ENCODE data around the gene EZH2. TPM values are rescaled to one million over a fixed set of nuclear protein-coding genes. Genes with fewer than 3 reads are reported as not detected.

The EZH2 gene
- 10 to 100 TPM; 31.4 to 48.5 (median 40.6) TPM for polyA plus RNA-seq (ENCODE audit: insufficient read length in 4 of 4)

GRCh38 chr7:148884049-148884298 lies at the start of gene EZH2:
TSS of gene EZH2 (minus strand) at chr7:148884291. CDS start at chr7:148847298, 36,993 bp downstream.
- no peak for DNase-seq (ENCODE audit: low read depth in 4 of 4, low spot score in 3 of 4)

- DNase-seq (ENCODE audit: low read depth in 4 of 4, low spot score in 3 of 4) = no peak
Measured at GRCh38 chr7:148931470-148931869, 47.4 kb upstream of the EZH2 start.

GRCh38 chr7:148930335-148930734 lies 46.2 kb upstream of the EZH2 start:
- DNase-seq (ENCODE audit: low read depth in 4 of 4, low spot score in 3 of 4) = no peak

GRCh38 chr7:148929176-148929575 lies 45.1 kb upstream of the EZH2 start:
- DNase-seq (ENCODE audit: low read depth in 4 of 4, low spot score in 3 of 4) = no peak

- no peak for DNase-seq (ENCODE audit: low read depth in 4 of 4, low spot score in 3 of 4)
Measured at GRCh38 chr7:148927123-148928045, 43.3 kb upstream of the EZH2 start.

- no peak for DNase-seq (ENCODE audit: low read depth in 4 of 4, low spot score in 3 of 4)
Measured at GRCh38 chr7:148925836-148926235, 41.7 kb upstream of the EZH2 start.

- no peak for DNase-seq (ENCODE audit: low read depth in 4 of 4, low spot score in 3 of 4)
Measured at GRCh38 chr7:148924011-148924410, 39.9 kb upstream of the EZH2 start.

- DNase-seq (ENCODE audit: low read depth in 4 of 4, low spot score in 3 of 4) = no peak
Measured at GRCh38 chr7:148921806-148922205, 37.7 kb upstream of the EZH2 start.

- no peak for DNase-seq (ENCODE audit: low read depth in 4 of 4, low spot score in 3 of 4)
Measured at GRCh38 chr7:148921189-148921588, 37.1 kb upstream of the EZH2 start.

- no peak for DNase-seq (ENCODE audit: low read depth in 4 of 4, low spot score in 3 of 4)
Measured at GRCh38 chr7:148919859-148920258, 35.8 kb upstream of the EZH2 start.

- no peak for DNase-seq (ENCODE audit: low read depth in 4 of 4, low spot score in 3 of 4)
Measured at GRCh38 chr7:148918058-148918596, 34.0 kb upstream of the EZH2 start.

- peak in 3 of 4 donors; percentile 18 to 35 (median 22) for DNase-seq (ENCODE audit: low read depth in 4 of 4, low spot score in 3 of 4)
Measured at GRCh38 chr7:148916186-148916585, 32.1 kb upstream of the EZH2 start.

GRCh38 chr7:148915211-148915610 lies 31.1 kb upstream of the EZH2 start:
- DNase-seq (ENCODE audit: low read depth in 4 of 4, low spot score in 3 of 4) = no peak

- DNase-seq (ENCODE audit: low read depth in 4 of 4, low spot score in 3 of 4) = no peak
Measured at GRCh38 chr7:148914208-148914777, 30.2 kb upstream of the EZH2 start.

GRCh38 chr7:148912758-148913541 lies 28.9 kb upstream of the EZH2 start:
- no peak for DNase-seq (ENCODE audit: low read depth in 4 of 4, low spot score in 3 of 4)

- DNase-seq (ENCODE audit: low read depth in 4 of 4, low spot score in 3 of 4) = no peak
Measured at GRCh38 chr7:148912151-148912550, 28.1 kb upstream of the EZH2 start.

- no peak for DNase-seq (ENCODE audit: low read depth in 4 of 4, low spot score in 3 of 4)
Measured at GRCh38 chr7:148911626-148912025, 27.5 kb upstream of the EZH2 start.

- DNase-seq (ENCODE audit: low read depth in 4 of 4, low spot score in 3 of 4) = no peak
Measured at GRCh38 chr7:148909568-148909967, 25.5 kb upstream of the EZH2 start.

GRCh38 chr7:148906707-148907498 lies 22.8 kb upstream of the EZH2 start:
- no peak for DNase-seq (ENCODE audit: low read depth in 4 of 4, low spot score in 3 of 4)

GRCh38 chr7:148905093-148905666 lies 21.1 kb upstream of the EZH2 start:
- DNase-seq (ENCODE audit: low read depth in 4 of 4, low spot score in 3 of 4) = no peak
